SH-SY5Y (cell line): ENCODE data around the gene CDH15.

ENCODE experiments used
- GATA2 ChIP-seq: IDR thresholded peaks from 2 replicates; pipeline ENCODE4 v1.6.1; 2011; ENCODE audit warnings: mild to moderate bottlenecking, low read depth, low read length
- GATA3 ChIP-seq: IDR thresholded peaks from 2 replicates; pipeline ENCODE4 v1.6.1; 2011; ENCODE audit warnings: low read depth, mild to moderate bottlenecking, low read length, moderate library complexity

CDH15 gene

DNA sequence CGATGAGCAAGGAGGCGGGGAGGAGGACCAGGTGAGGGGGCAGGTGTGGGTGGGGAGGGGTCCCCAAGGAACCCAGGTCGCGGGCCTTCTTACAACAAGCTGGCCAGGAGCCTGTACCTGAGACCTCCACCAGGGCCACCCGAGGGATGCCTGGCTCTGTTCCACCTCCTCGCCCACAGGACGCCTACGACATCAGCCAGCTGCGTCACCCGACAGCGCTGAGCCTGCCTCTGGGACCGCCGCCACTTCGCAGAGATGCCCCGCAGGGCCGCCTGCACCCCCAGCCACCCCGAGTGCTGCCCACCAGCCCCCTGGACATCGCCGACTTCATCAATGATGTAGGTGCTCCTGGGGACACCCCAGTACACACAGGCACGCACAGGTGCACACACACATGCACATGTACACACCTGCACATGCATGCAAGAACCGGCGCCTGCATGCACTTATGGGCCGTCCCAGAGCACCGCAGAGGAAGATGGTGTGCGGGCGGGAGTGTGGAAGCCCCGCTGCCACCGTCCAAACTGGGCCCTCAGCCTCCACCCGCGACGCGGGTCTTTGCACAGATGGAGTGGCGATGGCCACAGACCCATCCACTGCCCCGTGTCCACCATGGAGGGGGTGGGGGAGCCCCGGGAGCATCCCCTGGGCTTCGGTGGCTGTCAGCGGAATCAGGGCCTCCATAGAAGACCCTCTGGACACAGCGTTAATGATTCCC, 22.2 kb downstream of the CDH15 start:
- TF ChIP-seq GATA3 (no peak), GATA2 (no peak)

DNA sequence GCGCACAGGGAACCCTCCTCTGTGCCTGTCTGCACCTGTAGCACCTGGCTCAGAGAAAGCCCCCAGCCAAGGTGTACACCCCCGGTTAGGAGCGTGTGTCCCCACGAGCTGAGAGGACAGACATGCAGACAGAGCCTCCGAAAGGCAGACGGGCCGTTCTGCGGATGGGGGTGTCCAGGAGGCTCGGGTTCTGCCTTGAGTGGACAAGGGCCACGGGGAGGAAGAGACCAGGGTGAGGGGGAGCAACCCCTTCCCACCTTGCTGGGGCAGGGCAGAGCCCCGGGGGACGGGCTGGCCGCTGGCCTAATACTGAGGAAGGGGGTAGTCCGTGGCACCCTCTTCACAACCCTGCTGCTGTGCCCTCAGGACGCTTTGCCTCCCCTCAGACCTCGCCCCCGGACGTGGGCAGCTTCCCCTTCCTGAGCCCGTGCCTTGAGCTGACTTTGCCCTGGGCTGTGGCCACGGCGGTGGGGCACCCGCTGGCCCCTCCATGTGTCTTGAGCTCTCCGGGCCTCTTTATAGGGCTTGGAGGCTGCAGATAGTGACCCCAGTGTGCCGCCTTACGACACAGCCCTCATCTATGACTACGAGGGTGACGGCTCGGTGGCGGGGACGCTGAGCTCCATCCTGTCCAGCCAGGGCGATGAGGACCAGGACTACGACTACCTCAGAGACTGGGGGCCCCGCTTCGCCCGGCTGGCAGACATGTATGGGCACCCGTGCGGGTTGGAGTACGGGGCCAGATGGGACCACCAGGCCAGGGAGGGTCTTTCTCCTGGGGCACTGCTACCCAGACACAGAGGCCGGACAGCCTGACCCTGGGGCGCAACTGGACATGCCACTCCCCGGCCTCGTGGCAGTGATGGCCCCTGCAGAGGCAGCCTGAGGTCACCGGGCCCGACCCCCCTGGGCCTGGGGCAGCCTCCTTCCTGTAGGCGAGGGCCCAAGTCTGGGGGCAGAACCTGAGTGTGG, 23.1 kb downstream of the CDH15 start:
- TF ChIP-seq GATA3, result no peak
- no peak for TF ChIP-seq GATA2

DNA sequence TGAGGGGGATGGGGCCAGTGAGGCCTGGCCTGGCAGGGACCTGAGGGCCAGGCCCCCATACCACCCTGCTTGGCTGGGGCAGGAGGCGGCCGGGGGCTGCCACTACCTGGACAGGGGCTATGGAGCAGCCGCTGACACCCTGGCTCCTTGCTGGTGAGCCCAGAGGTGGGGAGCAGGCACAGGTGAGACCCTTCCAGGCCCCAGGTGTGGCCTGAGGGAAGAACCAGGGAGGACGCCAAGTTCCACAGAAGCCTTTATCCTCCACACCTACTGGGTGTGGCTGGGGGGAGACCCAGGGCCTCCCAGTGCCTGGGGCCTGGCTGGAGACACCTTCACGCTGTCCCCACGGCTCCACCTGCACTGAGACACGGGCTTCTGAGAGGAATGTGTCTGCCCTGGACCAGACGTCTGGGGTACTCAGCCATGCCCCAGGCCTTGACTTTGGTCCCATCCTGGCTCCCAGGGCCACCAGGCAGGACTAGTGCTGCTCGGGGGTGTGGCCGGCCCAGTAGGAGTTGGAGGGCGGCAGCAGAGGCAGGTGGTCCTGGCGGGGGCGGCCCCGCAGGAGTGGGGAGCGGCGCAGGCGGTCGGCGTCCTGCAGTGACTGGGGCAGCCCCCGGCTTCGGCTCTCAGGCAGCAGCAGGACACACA, 24.1 kb downstream of the CDH15 start:
- TF ChIP-seq GATA2 (no peak), GATA3 (no peak)

DNA sequence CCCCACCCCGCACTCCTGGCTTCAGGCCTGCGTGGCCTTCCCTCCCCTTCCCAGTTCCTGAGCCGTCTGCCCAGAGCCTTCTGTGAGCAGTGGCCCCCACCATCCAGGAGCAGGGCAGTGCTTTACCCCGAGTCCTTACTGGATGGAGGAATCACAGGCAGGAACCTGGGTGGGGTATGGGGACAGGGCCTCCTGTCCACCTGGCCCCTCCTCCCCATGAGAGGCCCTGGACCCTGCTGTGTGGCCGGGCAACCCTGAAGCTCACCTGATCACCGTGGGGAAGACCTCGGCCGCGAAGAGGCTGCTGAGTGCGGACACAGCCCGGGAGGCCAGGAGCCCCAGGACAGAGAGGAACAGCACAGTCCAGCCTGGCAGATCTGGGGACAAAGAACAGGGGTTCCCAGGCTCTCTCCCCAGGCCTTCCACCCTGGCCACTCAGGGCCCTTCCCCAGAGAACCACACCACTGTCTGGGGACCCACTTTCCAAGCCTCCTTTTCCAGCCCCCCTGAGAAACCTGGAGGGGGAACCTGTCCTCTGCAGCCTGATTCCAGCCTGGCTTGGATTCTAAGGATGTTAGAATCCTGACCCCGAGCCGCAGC, 25.6 kb downstream of the CDH15 start:
- TF ChIP-seq GATA3 (no peak), GATA2 (no peak)

DNA sequence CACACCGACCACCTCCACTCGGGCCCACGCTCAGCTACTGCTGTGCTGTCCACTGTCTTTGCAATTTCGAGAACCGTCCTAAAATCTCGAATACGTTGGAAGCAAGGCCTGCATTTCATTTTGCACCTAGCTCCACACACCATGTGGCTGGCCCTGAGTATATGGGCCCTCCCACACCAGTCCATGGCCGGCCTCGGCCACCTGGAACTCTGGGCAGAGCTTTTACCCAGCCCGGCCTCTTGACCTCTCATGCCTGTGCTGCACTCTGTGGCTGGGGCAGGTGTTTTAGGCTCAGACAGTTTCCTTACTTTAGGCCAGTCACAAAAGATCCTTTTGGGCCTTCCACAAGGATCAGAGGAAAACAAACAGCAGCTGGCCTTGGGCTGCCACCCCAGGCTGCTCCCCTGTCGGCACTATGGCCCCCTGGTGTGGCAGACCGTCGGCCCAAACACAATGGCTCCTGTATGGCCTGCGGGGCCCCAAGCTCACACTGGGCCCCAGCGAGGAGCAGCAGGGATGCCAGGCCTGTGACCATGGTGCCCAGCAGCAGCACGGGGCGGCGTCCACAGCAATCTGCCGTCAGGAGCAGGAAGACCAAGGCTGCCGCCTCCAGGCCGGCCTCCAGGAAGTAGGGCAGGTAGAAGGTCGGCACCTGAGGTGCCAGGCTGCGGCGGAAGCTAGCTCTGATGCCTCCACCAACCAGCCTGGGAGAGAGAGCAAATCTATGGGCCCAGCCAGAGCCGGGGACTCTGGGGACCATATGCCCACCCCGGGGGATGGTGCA, 26.3 kb downstream of the CDH15 start:
- TF ChIP-seq GATA3 (no peak), GATA2 (no peak)

DNA sequence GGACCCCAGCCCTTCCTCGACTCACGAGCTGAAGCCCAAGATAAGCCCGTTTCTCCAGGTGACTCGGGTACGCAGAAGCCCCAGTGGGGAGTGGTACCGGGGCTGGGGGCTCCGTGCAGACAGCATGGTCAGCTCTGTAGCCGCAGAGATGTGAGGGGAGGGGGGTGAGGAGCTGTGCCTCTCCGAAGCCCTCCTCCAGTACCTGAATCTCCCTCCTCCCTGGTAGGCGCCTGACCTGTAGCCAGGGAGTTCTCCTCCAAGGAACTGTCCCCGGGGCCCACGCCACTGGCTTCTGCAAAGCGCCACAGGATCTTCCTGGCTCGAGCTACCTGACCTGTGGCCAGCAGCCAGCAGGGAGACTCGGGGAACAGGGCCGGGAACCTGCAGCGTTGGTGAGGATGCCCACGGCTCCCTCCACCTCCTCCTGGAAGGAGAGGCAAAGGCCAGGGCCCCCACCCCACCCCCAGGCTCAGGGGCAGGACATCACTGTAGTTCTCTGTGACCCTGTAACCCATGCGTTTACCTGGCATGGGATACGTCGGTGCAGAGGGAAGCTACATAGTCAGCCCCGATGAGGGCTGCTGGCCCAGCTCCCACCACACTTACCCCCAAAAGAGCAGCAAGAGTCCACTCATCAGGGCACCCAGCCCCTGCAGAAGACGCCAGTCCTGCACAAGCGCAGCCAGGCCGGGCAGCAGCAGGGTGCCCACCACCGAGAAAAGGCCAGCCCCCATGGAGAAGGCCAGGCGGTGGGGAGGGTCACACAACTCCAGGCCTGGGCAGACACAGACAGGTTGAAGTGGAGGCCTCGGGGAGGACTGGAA, 27.1 kb downstream of the CDH15 start:
- TF ChIP-seq GATA3, result no peak

DNA sequence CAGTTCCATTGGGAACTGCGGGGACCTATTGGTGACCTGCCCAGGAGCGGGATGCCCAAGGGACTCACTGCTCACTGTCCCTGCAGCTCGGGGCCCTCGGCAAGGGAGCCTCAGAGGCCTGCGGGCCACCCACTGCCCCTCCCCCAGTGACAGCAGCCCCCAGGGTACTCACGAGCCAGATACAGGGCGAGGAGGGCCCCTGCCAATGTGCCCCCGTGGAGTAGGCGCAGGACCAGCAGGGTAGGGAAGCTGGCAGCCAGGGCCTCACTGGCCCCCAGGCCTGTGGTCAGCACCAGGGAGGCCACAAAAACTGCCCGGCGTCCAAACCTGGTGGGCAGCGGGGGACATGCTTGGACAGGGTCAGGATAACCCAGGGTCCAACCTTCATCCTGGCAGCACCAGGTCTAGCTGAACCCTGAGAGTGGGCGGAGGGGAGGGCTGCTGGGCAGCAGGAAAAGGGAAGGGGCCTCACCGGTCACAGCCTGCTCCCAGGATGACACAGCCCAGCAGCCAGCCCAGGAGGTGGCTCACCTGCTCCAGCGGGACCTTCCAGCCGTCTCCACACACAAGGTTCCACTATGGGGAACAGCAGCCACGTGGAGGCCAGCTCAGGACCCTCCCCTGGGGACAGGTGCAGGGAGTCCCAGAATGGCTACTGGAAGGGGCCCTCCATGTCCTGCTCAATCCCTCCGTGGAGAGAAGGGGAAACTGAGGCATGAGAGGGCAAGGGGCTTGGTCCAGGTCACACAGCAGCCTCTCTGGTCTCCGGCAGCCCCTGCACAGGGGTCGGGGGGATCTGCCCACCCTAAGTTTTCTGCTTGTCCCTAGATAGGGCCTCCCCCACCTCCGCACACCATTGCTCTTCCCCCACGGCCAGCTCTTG, 27.9 kb downstream of the CDH15 start:
- no peak for TF ChIP-seq GATA2

DNA sequence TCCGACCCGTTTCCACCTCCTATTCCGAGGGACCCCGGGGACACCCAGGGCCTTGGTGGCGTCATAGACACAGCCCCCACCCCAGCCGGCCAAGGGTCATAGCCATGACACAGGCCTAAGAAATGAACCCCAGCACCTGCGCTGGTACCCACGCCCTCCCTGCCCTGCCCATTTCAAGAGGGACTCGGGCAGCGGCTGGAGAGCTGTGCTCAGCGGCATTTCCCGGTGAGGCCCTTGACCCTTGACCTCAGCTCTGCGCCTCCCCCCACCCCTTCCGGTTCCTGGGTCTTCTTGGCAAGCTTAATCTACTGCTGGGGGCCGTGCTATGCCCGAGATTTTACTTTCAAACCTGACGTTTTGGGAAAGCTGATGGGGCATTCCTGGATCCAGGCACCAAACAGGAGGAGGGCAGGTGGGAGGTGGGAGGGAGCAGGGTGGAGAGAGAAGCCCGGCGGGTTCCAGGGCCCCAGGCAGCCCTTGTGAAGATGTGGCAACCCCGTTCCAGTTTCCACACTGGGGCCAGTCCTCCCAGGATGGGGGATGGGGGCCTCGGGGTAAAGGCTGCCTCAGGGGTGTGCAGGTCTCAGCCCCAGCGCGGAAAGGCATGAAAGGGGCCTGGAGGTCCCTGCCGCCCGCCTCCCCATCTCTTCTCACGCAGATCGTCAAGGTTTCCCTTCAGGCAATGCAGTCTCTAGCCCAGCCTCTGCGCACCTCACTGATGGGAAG, 28.7 kb downstream of the CDH15 start, which contains the start of gene SLC22A31:
SLC22A31 (minus strand) TSS at position 414 of the 726 bp plus-strand sequence; CDS start at position 378, 36 bp downstream.
- TF ChIP-seq GATA2 (no peak), GATA3 (no peak)

DNA sequence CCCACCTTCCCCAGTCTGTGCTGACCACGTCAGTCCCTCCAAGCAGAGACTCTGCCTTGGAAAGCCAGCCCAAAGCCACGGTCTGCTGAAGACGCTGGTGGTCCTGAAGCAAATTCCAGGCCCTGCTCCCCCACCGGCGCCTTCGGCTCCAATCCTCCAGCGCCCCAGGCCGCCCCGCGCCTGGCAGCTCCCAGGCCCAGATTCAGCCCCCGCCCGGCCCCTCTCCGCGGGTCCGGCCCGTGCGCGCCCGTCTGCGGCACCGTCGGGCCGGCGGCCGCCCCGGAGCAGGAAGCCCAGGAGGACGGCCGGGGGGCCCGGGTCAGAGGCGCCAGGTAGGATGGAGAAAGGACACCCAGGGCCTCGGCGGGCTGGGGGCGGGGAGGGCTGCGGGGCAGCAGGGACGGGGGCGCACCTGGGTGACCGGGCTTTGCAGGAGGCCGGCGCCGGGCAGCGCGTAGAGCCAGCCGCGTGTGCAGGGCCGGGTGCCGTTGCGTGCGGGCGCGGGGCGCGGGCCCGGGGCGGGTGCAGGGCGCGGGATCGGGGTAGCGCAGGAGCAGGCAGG, 29.4 kb downstream of the CDH15 start:
- TF ChIP-seq GATA3 (no peak), GATA2 (no peak)

DNA sequence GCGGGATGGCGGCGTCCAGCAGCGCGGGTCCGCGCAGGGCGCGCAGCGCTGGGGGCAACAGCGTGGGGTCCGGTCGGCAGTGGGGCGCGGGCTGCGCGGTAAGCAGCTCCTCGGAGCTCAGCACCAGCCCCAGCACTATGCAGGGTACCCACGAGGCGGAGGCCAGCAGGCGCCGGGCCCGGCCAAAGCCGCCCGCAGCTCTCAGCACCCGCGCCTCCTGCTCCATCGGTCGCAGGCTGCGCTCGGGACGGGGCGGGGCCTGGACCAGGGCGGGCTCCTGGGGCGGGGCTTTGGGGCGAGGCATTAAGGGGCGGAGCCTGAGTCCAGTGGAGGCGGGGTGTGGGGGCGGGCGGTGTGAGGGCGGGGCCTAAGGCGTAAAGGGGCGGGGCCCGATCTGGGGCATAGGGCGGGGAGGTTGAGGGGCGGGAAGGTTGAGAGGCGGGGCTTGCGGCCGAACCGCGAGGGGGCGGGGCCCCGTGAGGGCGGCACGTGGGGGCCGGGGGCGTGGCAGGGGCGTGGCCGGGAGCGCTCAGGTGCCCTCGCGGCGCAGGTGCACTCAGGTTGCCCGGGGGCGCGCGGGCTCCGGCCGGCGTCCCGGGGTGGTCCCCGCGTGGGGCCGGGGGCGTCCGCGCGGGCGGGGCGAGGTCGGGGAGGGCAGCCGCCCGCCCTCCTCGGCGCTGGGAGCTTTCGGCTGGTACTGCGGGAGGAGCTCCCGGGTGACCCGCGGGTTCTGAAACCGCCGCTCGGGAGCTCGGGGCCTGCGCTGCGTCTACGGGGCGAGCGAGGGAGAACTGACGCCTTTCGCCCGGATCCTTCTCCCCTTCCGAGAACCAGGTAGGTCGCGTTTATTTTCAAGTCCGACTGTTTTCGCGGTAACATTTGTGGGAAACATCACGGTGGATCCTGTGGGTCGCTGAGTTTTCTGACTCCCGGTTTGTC, 30.2 kb downstream of the CDH15 start:
- TF ChIP-seq GATA3 (no peak), GATA2 (no peak)
